Kidney epithelial cell (primary cell): ENCODE measurements around the gene JCHAIN. TPM values are rescaled to one million over a fixed set of nuclear protein-coding genes. Genes with fewer than 3 reads are reported as not detected.
A peak's percentile ranks its signal among the peaks of the same experiment; 100 is the strongest.

Experiments used
- DNase-seq: peaks from one replicate; pipeline ENCODE4 v3.0.0-alpha.2; 2010; ENCODE audit warnings: low read depth
- H3K27me3 ChIP-seq: 2 replicates; pipeline ENCODE4 v1.6.0; 2011; ENCODE audit warnings: low read length; ENCODE audit not compliant: control insufficient read depth, insufficient read depth
- H3K36me3 ChIP-seq: 2 replicates; pipeline ENCODE4 v1.5.1; 2011; ENCODE audit warnings: low read length; ENCODE audit not compliant: control insufficient read depth, insufficient read depth
- H3K4me3 ChIP-seq: 2 replicates; pipeline ENCODE4 v1.5.1; 2011; ENCODE audit warnings: low read depth, mild to moderate bottlenecking, control low read depth, low read length
- CTCF ChIP-seq: IDR thresholded peaks from 2 replicates; pipeline ENCODE4 v1.5.1; 2011; ENCODE audit warnings: mild to moderate bottlenecking, moderate library complexity, low read length, control low read depth, inconsistent platforms; ENCODE audit not compliant: insufficient read depth, poor library complexity, severe bottlenecking
- total RNA-seq: library from RNA; depleted of rRNA; stranded (reverse); fragments of >200 nt; gene quantifications from 2 replicates; pipeline ENCODE4 v1.2.3, GENCODE V29; 2015

JCHAIN gene
- total RNA-seq, 1 donor from 2014 or later, result not detected

GRCh38 chr4:70637239-70637913, 28.9 kb downstream of the JCHAIN start:
- TF ChIP-seq CTCF, result no peak
- H3K4me3 ChIP-seq, result no peak overlapping the region
- H3K27me3 ChIP-seq, result no peaks in the 10 kb centered on the region
- H3K36me3 ChIP-seq, result no peaks in the 10 kb centered on the region
- no peak for DNase-seq

GRCh38 chr4:70634482-70634881, 31.8 kb downstream of the JCHAIN start:
- H3K4me3 ChIP-seq, result no peak overlapping the region
- no peak for TF ChIP-seq CTCF
- H3K36me3 ChIP-seq, result no peaks in the 10 kb centered on the region
- H3K27me3 ChIP-seq, result no peaks in the 10 kb centered on the region
- DNase-seq, result no peak

- Histone ChIP-seq H3K27me3 (no peaks in the 10 kb centered on the region), H3K4me3 (no peak overlapping the region), H3K36me3 (no peaks in the 10 kb centered on the region)
- TF ChIP-seq CTCF, result no peak
- DNase-seq, result peak; percentile 34
These were observed 34.3 kb downstream of the JCHAIN start for GRCh38 chr4:70632028-70632427.

GRCh38 chr4:70630162-70630561, 36.1 kb downstream of the JCHAIN start:
- no peaks in the 10 kb centered on the region for H3K36me3 ChIP-seq
- no peak for TF ChIP-seq CTCF
- no peak overlapping the region for H3K4me3 ChIP-seq
- DNase-seq, result no peak
- no peaks in the 10 kb centered on the region for H3K27me3 ChIP-seq

GRCh38 chr4:70629469-70630090, 36.7 kb downstream of the JCHAIN start:
- no peaks in the 10 kb centered on the region for H3K36me3 ChIP-seq
- H3K4me3 ChIP-seq, result no peak overlapping the region
- TF ChIP-seq CTCF, result no peak
- DNase-seq, result no peak
- no peaks in the 10 kb centered on the region for H3K27me3 ChIP-seq

GRCh38 chr4:70628444-70628843, 37.9 kb downstream of the JCHAIN start, which contains the start of gene ENAM:
Gene ENAM (plus strand): TSS chr4:70628744. CDS start chr4:70629501, 757 bp downstream.
- no peak for DNase-seq
- H3K27me3 ChIP-seq, result no peaks in the 10 kb centered on the region
- no peak within 1 kb of the TSS for H3K4me3 ChIP-seq
- H3K36me3 ChIP-seq, result no peaks in the 10 kb centered on the region
- no peak for TF ChIP-seq CTCF
